HG02588 (cell line): ENCODE data around the gene HOXD13.

Source experiments
- ATAC-seq: cut with Tn5 transposase; IDR thresholded peaks from one replicate; pipeline ENCODE4 v1.9.1; 2021; ENCODE audit warnings: mild to moderate bottlenecking, moderate library complexity; ENCODE audit not compliant: unreplicated experiment

Gene HOXD13

GRCh38 chr2:176092270-176093144 lies at the start of gene HOXD13:
TSS of gene HOXD13 (plus strand) at chr2:176092721. CDS start at chr2:176092891, 170 bp downstream.
- no peak for ATAC-seq

- no peak for ATAC-seq
These were observed 36.1 kb upstream of the HOXD13 start for GRCh38 chr2:176056406-176056805.

- no peak for ATAC-seq
These were observed 28.6 kb upstream of the HOXD13 start for GRCh38 chr2:176063958-176064357.

- no peak for ATAC-seq
These were observed 25.6 kb upstream of the HOXD13 start for GRCh38 chr2:176066645-176067588.

- no peak for ATAC-seq
These were observed 24.7 kb upstream of the HOXD13 start for GRCh38 chr2:176067589-176068418.

- ATAC-seq, result no peak
These were observed 24.1 kb upstream of the HOXD13 start for GRCh38 chr2:176068419-176068832.

GRCh38 chr2:176071330-176072291 lies 20.9 kb upstream of the HOXD13 start:
- ATAC-seq, result no peak

- no peak for ATAC-seq
These were observed 20.2 kb upstream of the HOXD13 start for GRCh38 chr2:176072292-176072669.

GRCh38 chr2:176072951-176073904 lies 19.3 kb upstream of the HOXD13 start:
- ATAC-seq, result no peak

- ATAC-seq, result no peak
These were observed 17.5 kb upstream of the HOXD13 start for GRCh38 chr2:176074919-176075425.

- ATAC-seq, result no peak
These were observed 17.0 kb upstream of the HOXD13 start for GRCh38 chr2:176075481-176075880.

- no peak for ATAC-seq
These were observed 16.5 kb upstream of the HOXD13 start for GRCh38 chr2:176076063-176076462.

- no peak for ATAC-seq
These were observed 15.7 kb upstream of the HOXD13 start for GRCh38 chr2:176076796-176077195.

GRCh38 chr2:176078541-176079284 lies 13.8 kb upstream of the HOXD13 start:
- no peak for ATAC-seq

- ATAC-seq, result no peak
These were observed 13.2 kb upstream of the HOXD13 start for GRCh38 chr2:176079285-176079830.

GRCh38 chr2:176079831-176080539 lies 12.5 kb upstream of the HOXD13 start:
- ATAC-seq, result no peak
